Ishikawa (cell line): ENCODE data around the gene ERN1.

Experiments used
- CEBPB ChIP-seq: IDR thresholded peaks from 2 replicates; pipeline ENCODE4 v1.6.1; 2012
- CREB1 ChIP-seq: IDR thresholded peaks from 2 replicates; pipeline ENCODE4 v1.6.1; 2012; ENCODE audit warnings: low read depth
- EGR1 ChIP-seq: IDR thresholded peaks from 2 replicates; pipeline ENCODE4 v1.6.1; 2012
- EP300 ChIP-seq: IDR thresholded peaks from 2 replicates; pipeline ENCODE4 v1.6.1; 2012; ENCODE audit warnings: borderline replicate concordance
- FOXM1 ChIP-seq: IDR thresholded peaks from 2 replicates; pipeline ENCODE4 v1.6.1; 2012; ENCODE audit warnings: low read depth, borderline replicate concordance
- NFIC ChIP-seq: IDR thresholded peaks from 2 replicates; pipeline ENCODE4 v1.6.1; 2012
- RAD21 ChIP-seq: IDR thresholded peaks from 2 replicates; pipeline ENCODE4 v1.6.1; 2012; ENCODE audit warnings: low read depth
- TAF1 ChIP-seq: IDR thresholded peaks from 2 replicates; pipeline ENCODE4 v1.6.1; 2012; ENCODE audit warnings: low read depth, mild to moderate bottlenecking
- TCF12 ChIP-seq: IDR thresholded peaks from 2 replicates; pipeline ENCODE4 v1.6.1; 2012; ENCODE audit warnings: low read depth
- TEAD4 ChIP-seq: IDR thresholded peaks from 2 replicates; pipeline ENCODE4 v1.6.1; 2012
- YY1 ChIP-seq: IDR thresholded peaks from 2 replicates; pipeline ENCODE4 v1.6.1; 2012; ENCODE audit warnings: low read depth
- ZBTB7A ChIP-seq: IDR thresholded peaks from 2 replicates; pipeline ENCODE4 v1.6.1; 2012; ENCODE audit warnings: low read depth
- TF ChIP-seq, protein P1 (sequence below): IDR thresholded peaks from 2 replicates; pipeline ENCODE4 v1.6.1; 2012
- TF ChIP-seq, protein P2 (sequence below): IDR thresholded peaks from 2 replicates; pipeline ENCODE4 v1.6.1; 2012; ENCODE audit warnings: low read depth, mild to moderate bottlenecking
- TF ChIP-seq, protein P3 (sequence below): IDR thresholded peaks from 2 replicates; pipeline ENCODE4 v1.6.1; 2012

The ERN1 gene

DNA sequence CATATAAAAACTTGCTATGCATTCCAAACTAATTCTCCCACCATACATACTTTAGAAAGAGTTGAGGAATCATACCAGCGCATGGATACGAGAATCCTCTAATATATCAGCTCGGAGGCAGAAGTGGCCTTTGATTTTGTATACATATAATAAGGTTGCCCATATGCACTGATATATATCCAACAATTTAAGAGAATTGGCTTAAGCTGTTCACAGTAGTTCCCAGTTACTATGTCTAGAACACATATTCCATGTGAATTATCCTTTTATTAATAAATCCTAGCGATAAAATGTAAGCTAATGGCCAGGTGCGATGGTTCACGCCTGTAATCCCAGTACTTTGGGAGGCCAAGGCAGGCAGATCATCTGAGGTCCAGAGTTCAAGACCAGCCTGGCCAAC is 19.3 kb upstream of the ERN1 start:
- TF ChIP-seq YY1 (no peak), ZBTB7A (no peak), RAD21 (no peak), TAF1 (no peak), NFIC (no peak), CEBPB (no peak), CREB1 (no peak), EGR1 (no peak), TCF12 (no peak), FOXM1 (no peak), EP300 (no peak)
- TF ChIP-seq, protein P1, sequence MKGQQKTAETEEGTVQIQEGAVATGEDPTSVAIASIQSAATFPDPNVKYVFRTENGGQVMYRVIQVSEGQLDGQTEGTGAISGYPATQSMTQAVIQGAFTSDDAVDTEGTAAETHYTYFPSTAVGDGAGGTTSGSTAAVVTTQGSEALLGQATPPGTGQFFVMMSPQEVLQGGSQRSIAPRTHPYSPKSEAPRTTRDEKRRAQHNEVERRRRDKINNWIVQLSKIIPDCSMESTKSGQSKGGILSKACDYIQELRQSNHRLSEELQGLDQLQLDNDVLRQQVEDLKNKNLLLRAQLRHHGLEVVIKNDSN: no peak

DNA sequence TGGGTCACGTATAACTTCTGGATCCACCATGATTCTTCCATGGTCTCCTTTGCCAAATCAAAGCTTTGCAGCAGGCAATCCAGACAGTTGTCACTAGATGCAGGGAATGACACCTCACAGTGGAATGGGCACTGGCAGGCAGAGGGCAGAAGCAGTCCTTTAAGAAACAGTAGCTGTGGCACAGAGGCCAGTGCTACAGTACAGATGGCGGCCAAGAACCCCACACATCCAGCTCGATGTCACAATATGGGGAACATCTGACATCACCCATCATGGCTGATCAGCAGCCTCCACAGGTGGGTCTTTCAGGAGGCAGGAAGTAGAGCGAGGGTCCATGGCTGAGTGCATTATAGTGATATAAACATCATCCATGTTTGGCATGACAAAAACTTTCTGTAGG is 18.8 kb upstream of the ERN1 start:
- TF ChIP-seq TEAD4 (no peak), TCF12 (peak; percentile 28; the same call in 1 of the 2 replicates), CEBPB (peak; percentile 35; the same call in 1 of the 2 replicates), NFIC (peak; percentile 13; the same call in 1 of the 2 replicates), TAF1 (no peak)

DNA sequence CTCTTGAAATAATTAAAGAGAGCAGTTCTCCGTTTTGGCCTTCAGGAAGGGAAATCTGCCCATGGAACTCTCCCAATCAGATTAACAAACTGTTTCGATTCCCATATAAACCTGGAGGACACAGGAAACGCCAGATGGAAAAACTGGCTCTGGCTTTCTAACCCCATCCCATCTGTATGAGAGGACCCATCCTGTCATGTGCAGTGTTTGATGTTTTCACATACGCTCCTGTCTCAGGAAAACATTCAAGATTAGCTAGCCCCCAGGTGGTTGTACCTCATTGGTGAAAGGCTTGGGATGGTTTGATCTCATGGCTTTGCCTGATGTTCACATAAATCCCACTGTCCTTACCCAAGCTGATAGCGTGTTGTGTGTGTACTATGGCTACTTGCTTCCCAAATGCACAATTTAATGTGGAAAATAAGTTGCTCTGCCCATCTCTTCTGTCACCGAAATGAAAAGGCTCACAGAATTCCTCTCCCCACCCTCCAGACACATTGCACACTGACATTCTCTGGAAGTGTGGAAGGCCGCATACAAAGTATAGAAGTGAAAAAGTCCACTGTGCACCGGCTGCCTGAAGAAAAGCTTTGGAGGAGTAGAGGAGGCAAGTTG is 18.2 kb upstream of the ERN1 start:
- no peak for TF ChIP-seq CEBPB
- no peak for TF ChIP-seq ZBTB7A
- TF ChIP-seq YY1: no peak
- TF ChIP-seq, protein P2, sequence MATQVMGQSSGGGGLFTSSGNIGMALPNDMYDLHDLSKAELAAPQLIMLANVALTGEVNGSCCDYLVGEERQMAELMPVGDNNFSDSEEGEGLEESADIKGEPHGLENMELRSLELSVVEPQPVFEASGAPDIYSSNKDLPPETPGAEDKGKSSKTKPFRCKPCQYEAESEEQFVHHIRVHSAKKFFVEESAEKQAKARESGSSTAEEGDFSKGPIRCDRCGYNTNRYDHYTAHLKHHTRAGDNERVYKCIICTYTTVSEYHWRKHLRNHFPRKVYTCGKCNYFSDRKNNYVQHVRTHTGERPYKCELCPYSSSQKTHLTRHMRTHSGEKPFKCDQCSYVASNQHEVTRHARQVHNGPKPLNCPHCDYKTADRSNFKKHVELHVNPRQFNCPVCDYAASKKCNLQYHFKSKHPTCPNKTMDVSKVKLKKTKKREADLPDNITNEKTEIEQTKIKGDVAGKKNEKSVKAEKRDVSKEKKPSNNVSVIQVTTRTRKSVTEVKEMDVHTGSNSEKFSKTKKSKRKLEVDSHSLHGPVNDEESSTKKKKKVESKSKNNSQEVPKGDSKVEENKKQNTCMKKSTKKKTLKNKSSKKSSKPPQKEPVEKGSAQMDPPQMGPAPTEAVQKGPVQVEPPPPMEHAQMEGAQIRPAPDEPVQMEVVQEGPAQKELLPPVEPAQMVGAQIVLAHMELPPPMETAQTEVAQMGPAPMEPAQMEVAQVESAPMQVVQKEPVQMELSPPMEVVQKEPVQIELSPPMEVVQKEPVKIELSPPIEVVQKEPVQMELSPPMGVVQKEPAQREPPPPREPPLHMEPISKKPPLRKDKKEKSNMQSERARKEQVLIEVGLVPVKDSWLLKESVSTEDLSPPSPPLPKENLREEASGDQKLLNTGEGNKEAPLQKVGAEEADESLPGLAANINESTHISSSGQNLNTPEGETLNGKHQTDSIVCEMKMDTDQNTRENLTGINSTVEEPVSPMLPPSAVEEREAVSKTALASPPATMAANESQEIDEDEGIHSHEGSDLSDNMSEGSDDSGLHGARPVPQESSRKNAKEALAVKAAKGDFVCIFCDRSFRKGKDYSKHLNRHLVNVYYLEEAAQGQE: no peak
- no peak for TF ChIP-seq FOXM1
- no peak for TF ChIP-seq EP300
- TF ChIP-seq TAF1: no peak
- TF ChIP-seq TCF12: no peak
- no peak for TF ChIP-seq RAD21
- TF ChIP-seq NFIC: no peak
- TF ChIP-seq, protein P3, sequence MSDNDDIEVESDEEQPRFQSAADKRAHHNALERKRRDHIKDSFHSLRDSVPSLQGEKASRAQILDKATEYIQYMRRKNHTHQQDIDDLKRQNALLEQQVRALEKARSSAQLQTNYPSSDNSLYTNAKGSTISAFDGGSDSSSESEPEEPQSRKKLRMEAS: no peak; the same call in none of the 2 replicates
- no peak for TF ChIP-seq TEAD4

DNA sequence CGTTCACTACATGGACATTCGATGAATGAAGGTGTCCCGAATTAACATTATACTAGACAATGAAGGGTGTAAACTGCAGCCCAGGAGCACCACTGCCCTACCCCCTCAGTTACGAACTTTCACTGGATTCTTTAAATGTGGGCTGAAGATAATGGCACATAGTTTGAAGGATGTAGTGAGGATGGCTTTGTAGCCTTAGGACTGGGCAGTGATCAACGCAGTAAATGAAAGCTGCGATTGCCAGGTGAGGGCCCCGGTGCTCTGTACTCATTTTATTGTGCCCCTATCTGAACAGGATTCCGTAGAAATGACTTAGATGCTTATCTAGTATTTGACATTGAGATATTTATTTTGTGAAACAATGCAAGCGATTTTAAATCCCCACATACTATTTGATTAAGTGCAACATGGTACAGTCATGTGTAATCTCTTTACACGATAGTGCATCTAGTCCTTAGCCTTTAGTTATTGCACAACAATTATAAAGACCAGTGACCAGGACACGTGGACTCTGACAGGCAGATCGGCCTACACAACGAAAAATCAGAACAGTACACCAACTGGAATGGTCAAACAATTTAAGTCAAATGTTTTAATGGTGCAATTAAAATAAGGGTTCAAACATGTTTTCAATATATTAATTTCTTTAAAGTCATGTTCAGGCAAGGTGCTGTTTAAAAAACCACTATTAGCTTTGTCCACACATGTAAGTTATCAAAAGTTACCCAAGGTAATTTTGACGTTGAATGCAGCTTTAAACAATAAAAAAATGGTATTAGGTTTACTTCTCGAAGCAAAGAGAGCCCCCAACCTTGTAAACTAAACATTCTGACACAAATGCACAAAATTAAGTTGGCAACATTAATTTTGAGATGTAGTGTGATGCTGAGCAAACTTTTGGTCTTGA is 17.4 kb upstream of the ERN1 start:
- no peak for TF ChIP-seq EGR1
- TF ChIP-seq RAD21: no peak
- TF ChIP-seq, protein P2: no peak
- 0 out of 2 replicates have a peak, but pooled peaks have one; percentile 36 for TF ChIP-seq NFIC
- peak; percentile 66 for TF ChIP-seq TCF12
- TF ChIP-seq CEBPB: peak; percentile 90
- TF ChIP-seq ZBTB7A: no peak
- TF ChIP-seq YY1: no peak
- TF ChIP-seq, protein P3: no peak
- TF ChIP-seq EP300: no peak; the same call in 1 of the 2 replicates
- TF ChIP-seq FOXM1: no peak
- no peak for TF ChIP-seq CREB1
- TF ChIP-seq, protein P1: peak; percentile 27; the same call in 1 of the 2 replicates
- TF ChIP-seq TEAD4: no peak; the same call in 1 of the 2 replicates
- no peak for TF ChIP-seq TAF1

DNA sequence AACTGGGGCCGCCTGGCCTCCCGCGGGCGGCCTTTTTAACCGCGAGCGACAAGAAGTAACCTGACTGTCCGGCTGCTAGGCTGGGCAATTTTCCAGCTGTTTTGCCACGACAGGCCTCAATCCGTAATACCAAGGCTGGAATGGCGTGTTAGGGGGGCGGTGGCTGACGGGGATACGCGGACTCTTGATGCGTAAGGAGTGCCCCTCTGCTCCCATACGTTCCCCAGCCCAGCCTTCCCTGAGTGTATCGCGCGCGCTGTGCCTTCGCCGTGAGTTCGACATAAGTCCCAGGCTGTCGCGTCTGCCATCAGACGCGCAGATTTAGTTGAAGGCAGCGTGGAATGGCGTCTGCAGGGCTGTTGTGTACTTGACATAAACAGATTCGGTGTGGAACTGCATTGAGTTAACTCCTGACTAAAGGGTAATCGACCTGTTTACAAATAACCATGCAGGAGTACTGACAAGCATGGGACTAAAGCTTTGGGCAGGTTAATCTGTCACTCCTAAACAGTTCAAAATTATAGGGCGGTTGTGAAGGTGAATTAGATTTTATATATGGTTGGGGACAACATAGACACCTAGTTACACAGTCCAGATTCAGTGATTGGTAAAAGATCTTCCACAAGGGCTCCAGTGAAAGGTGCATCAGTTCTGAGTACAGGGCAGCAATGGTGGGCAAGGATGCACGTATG is 16.6 kb upstream of the ERN1 start:
- TF ChIP-seq FOXM1 (no peak; the same call in 1 of the 2 replicates), TEAD4 (peak; percentile 18), NFIC (0 out of 2 replicates have a peak, but pooled peaks have one; percentile 28)
